A673 (cell line): ENCODE results near the gene RSPH1.

Source experiments
- EZH2 ChIP-seq: fragments of 200-600 bp; sonication (generic); IDR thresholded peaks from 2 replicates; pipeline ENCODE4 v1.6.1; 2017; ENCODE audit warnings: borderline replicate concordance, low read depth, mild to moderate bottlenecking, mixed read lengths, antibody characterized with exemption, low read length; ENCODE audit not compliant: poor library complexity, severe bottlenecking
- TF ChIP-seq, protein P1 (sequence below): fragments of 300-800, 200-600 bp; sonication (generic); conservative IDR thresholded peaks from 2 replicates; pipeline ENCODE4 v1.5.1; 2017; ENCODE audit warnings: low read depth, mild to moderate bottlenecking, antibody characterized with exemption, low read length, moderate library complexity, mixed read lengths

DNA sequence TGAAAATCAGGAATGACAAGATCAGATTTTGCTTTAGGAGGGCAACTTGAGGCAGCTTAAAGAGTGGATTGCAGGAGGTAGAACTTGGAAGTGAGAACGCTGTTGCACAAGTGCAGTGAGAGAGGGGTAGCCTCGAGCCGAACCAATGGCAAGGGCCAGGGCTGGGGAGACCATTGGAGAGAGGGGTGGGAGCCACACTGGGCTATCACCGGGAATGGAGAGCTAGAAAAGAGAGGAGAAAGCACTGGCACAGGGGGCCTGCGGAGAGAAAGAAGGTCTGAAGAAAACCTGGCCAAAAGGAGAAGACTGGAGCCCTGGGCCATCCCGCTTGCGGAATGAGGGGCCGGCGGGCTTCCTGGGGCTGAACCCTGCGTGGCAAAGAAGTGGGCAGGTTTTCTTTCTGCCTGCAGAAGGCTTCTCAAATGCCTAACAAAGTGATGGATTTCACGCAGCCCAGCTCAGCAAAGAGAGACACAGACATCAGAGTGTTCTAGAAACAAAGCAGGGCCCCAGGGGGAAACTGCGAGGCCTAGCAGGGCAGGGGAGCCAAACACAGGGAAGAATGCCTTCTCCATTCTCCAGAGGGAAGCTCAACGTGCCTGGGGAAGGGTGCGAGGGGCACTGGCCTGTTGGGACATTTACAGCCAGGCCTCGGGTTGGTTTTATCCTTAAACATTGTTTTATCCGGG is 16.5 kb upstream of the RSPH1 start:
- TF ChIP-seq, protein P1, sequence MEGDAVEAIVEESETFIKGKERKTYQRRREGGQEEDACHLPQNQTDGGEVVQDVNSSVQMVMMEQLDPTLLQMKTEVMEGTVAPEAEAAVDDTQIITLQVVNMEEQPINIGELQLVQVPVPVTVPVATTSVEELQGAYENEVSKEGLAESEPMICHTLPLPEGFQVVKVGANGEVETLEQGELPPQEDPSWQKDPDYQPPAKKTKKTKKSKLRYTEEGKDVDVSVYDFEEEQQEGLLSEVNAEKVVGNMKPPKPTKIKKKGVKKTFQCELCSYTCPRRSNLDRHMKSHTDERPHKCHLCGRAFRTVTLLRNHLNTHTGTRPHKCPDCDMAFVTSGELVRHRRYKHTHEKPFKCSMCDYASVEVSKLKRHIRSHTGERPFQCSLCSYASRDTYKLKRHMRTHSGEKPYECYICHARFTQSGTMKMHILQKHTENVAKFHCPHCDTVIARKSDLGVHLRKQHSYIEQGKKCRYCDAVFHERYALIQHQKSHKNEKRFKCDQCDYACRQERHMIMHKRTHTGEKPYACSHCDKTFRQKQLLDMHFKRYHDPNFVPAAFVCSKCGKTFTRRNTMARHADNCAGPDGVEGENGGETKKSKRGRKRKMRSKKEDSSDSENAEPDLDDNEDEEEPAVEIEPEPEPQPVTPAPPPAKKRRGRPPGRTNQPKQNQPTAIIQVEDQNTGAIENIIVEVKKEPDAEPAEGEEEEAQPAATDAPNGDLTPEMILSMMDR: no peak
- TF ChIP-seq EZH2: no peak
